H9 (cell line): ENCODE data around the gene COA1. TPM values are rescaled to one million over a fixed set of nuclear protein-coding genes. Genes with fewer than 3 reads are reported as not detected.

Experiments
- DNase-seq: peaks from one replicate; pipeline ENCODE4 v3.0.0-alpha.2; 2017
- H2AFZ ChIP-seq: one replicate; pipeline ENCODE4 v1.6.1; 2013; ENCODE audit warnings: mild to moderate bottlenecking, low read length, control low read depth, moderate library complexity
- H2AK5ac ChIP-seq: 2 replicates; pipeline ENCODE4 v1.6.1; 2013; ENCODE audit warnings: low read length, control low read depth, mixed read lengths; ENCODE audit not compliant: insufficient read length
- H2BK120ac ChIP-seq: one replicate; pipeline ENCODE4 v1.6.1; 2013; ENCODE audit warnings: low read depth, mild to moderate bottlenecking, low read length, control low read depth, inconsistent platforms; ENCODE audit not compliant: poor library complexity, severe bottlenecking
- H2BK12ac ChIP-seq: 2 replicates; pipeline ENCODE4 v1.6.1; 2013; ENCODE audit warnings: low read length, control low read depth, mixed read lengths, low read depth; ENCODE audit not compliant: insufficient read length
- H2BK15ac ChIP-seq: 2 replicates; pipeline ENCODE4 v1.6.1; 2013; ENCODE audit warnings: low read depth, low read length, control low read depth
- H2BK20ac ChIP-seq: one replicate; pipeline ENCODE4 v1.6.1; 2013; ENCODE audit warnings: low read depth, mild to moderate bottlenecking, low read length, control low read depth, inconsistent platforms; ENCODE audit not compliant: poor library complexity, severe bottlenecking
- H2BK5ac ChIP-seq: 2 replicates; pipeline ENCODE4 v1.6.1; 2013; ENCODE audit warnings: low read length, control low read depth, mixed read lengths; ENCODE audit not compliant: insufficient read length
- H3K14ac ChIP-seq: 2 replicates; pipeline ENCODE4 v1.6.1; 2013; ENCODE audit warnings: low read length, control low read depth; ENCODE audit not compliant: insufficient read depth
- H3K18ac ChIP-seq: 2 replicates; pipeline ENCODE4 v1.6.1; 2013; ENCODE audit warnings: low read depth, mild to moderate bottlenecking, mixed read lengths, low read length, control low read depth; ENCODE audit not compliant: insufficient read length
- H3K23ac ChIP-seq: 2 replicates; pipeline ENCODE4 v1.6.1; 2013; ENCODE audit warnings: low read length, control low read depth, mixed read lengths, low read depth; ENCODE audit not compliant: insufficient read length
- H3K23me2 ChIP-seq: 2 replicates; pipeline ENCODE4 v1.6.1; 2013; ENCODE audit warnings: low read depth, mild to moderate bottlenecking, mixed read lengths, low read length, control low read depth; ENCODE audit not compliant: insufficient read length, poor library complexity, severe bottlenecking
- H3K27ac ChIP-seq: 2 replicates; pipeline ENCODE4 v1.5.1; 2013; ENCODE audit warnings: low read length, control low read depth, mixed read lengths, low read depth; ENCODE audit not compliant: insufficient read length
- H3K27me3 ChIP-seq: 2 replicates; pipeline ENCODE4 v1.6.1; 2013; ENCODE audit warnings: low read length, control low read depth, inconsistent platforms; ENCODE audit not compliant: insufficient read depth
- H3K4ac ChIP-seq: 2 replicates; pipeline ENCODE4 v1.6.1; 2013; ENCODE audit warnings: low read depth, mild to moderate bottlenecking, control low read depth, inconsistent platforms, low read length, moderate library complexity
- H3K4me1 ChIP-seq: 2 replicates; pipeline ENCODE4 v1.6.1; 2013; ENCODE audit warnings: low read length, control low read depth, inconsistent platforms; ENCODE audit not compliant: insufficient read depth
- H3K4me2 ChIP-seq: 2 replicates; pipeline ENCODE4 v1.6.1; 2013; ENCODE audit warnings: low read length, control low read depth, mixed read lengths; ENCODE audit not compliant: insufficient read length, insufficient read depth
- H3K56ac ChIP-seq: 2 replicates; pipeline ENCODE4 v1.6.1; 2013; ENCODE audit warnings: low read depth, mild to moderate bottlenecking, mixed read lengths, low read length, control low read depth; ENCODE audit not compliant: insufficient read length
- H3K79me1 ChIP-seq: 2 replicates; pipeline ENCODE4 v1.6.1; 2013; ENCODE audit warnings: low read depth, mild to moderate bottlenecking, moderate library complexity, low read length, control low read depth, inconsistent platforms; ENCODE audit not compliant: insufficient read depth, poor library complexity, severe bottlenecking
- H3K79me2 ChIP-seq: 2 replicates; pipeline ENCODE4 v1.6.1; 2013; ENCODE audit warnings: low read length, control low read depth, inconsistent platforms; ENCODE audit not compliant: insufficient read depth
- H3K9ac ChIP-seq: 2 replicates; pipeline ENCODE4 v1.6.1; 2013; ENCODE audit warnings: low read length, control low read depth, mixed read lengths; ENCODE audit not compliant: insufficient read length; ENCODE audit errors: extremely low read depth
- H3K9me3 ChIP-seq: one replicate; pipeline ENCODE4 v1.6.1; 2013; ENCODE audit warnings: low read depth, low read length, inconsistent platforms; ENCODE audit not compliant: control insufficient read depth
- H3T11ph ChIP-seq: one replicate; pipeline ENCODE4 v1.6.1; 2013; ENCODE audit warnings: mild to moderate bottlenecking, low read length, control low read depth, inconsistent platforms
- H4K20me1 ChIP-seq: one replicate; pipeline ENCODE4 v1.6.1; 2013; ENCODE audit not compliant: control insufficient read depth, insufficient read length, insufficient read depth
- H4K5ac ChIP-seq: 2 replicates; pipeline ENCODE4 v1.6.1; 2013; ENCODE audit warnings: low read depth, mild to moderate bottlenecking, mixed read lengths, low read length, control low read depth; ENCODE audit not compliant: insufficient read length
- H4K8ac ChIP-seq: replicated peaks from 2 replicates; pipeline ENCODE4 v1.6.1; 2013; ENCODE audit warnings: low read length, control low read depth, mixed read lengths, low read depth; ENCODE audit not compliant: insufficient read length
- H4K91ac ChIP-seq: 2 replicates; pipeline ENCODE4 v1.6.1; 2013; ENCODE audit warnings: low read depth, mild to moderate bottlenecking, moderate library complexity, mixed read lengths, low read length, control low read depth; ENCODE audit not compliant: insufficient read length
- H3K27ac Mint-ChIP-seq, 3 experiments: 2 replicates in 2 of 3; 3 replicates in 1 of 3; pipeline ENCODE4 v1.8.0; 2020 to 2021; ENCODE audit warnings: mixed read lengths in 3 of 3, mild to moderate bottlenecking in 1 of 3, moderate library complexity in 1 of 3
- H3K27me3 Mint-ChIP-seq: 2 replicates; pipeline ENCODE4 v1.8.0; 2021; ENCODE audit warnings: low read depth, mild to moderate bottlenecking, moderate library complexity, mixed read lengths
- H3K36me3 Mint-ChIP-seq, 3 experiments: 2 replicates in 2 of 3; 3 replicates in 1 of 3; pipeline ENCODE4 v1.8.0; 2020 to 2021; ENCODE audit warnings: low read depth in 3 of 3, mixed read lengths in 3 of 3; ENCODE audit not compliant: insufficient read depth in 1 of 3
- H3K4me1 Mint-ChIP-seq, 2 experiments: 2 replicates each; pipeline ENCODE4 v1.8.0; 2020; ENCODE audit warnings: mixed read lengths in 2 of 2
- H3K4me3 Mint-ChIP-seq, 2 experiments: 2 replicates in 1 of 2; 3 replicates in 1 of 2; pipeline ENCODE4 v1.8.0; 2020 to 2021; ENCODE audit warnings: mild to moderate bottlenecking in 2 of 2, mixed read lengths in 2 of 2, moderate library complexity in 1 of 2
- H3K9me3 Mint-ChIP-seq, 2 experiments: 2 replicates in 1 of 2; 3 replicates in 1 of 2; pipeline ENCODE4 v1.8.0; 2020; ENCODE audit warnings: mild to moderate bottlenecking in 2 of 2, mixed read lengths in 2 of 2, moderate library complexity in 1 of 2
- WGBS: extraction: QIAGEN DNeasy Blood & Tissue Kit; methylation state at CpG from one replicate; pipeline ENCODE4 v1.1.7; 2013; ENCODE audit warnings: missing lambda C conversion rate, low lambda C conversion rate, mixed read lengths; ENCODE audit not compliant: insufficient read length; ENCODE audit errors: extremely low coverage; 5-methylcytosine and 5-hydroxymethylcytosine counted together
- total RNA-seq: library from RNA; stranded (reverse); gene quantifications from 2 replicates; pipeline ENCODE4 v1.2.1, GENCODE V29; 2021
- TF ChIP-seq, protein P1 (sequence below): fragments of 200-600 bp; sonication (generic); conservative IDR thresholded peaks from 3 replicates; pipeline ENCODE4 v1.8.0; 2021; ENCODE audit warnings: antibody characterized with exemption, mild to moderate bottlenecking

Gene COA1
- total RNA-seq, 1 experiment from 2014 or later = 138 TPM

DNA sequence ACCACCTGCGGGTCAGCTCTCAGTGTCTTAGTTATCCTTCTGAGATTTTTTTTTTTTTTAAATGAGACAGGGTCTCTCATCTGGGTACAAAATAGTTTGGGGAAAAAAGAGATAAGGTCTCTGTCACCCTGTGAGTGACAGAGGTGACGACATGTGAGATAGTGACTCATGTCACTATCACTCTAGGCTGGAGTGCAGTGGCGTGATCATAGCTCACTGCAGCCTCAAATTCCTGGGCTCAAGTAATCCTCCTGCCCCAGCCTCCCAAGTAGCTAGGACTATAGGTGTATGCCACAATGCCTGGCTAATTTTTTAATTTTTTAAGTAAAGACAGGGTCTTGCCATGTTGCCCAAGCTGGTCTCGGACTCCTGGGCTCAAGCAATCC, 39.6 kb upstream of the COA1 start:
- Histone ChIP-seq H3K23ac (no peak overlapping the region), H2BK15ac (no peak overlapping the region), H3K23me2 (no peaks in the 10 kb centered on the region), H3K56ac (no peak overlapping the region), H2BK20ac (no peak overlapping the region), H3T11ph (no peak overlapping the region), H2BK5ac (no peak overlapping the region), H2AK5ac (no peak overlapping the region), H4K8ac (no peak overlapping the region), H3K18ac (no peak overlapping the region), H3K27ac (no peak overlapping the region), H2BK12ac (no peak overlapping the region), H3K79me1 (no peaks in the 10 kb centered on the region), H3K4me1 (peaks cover 2% of the 10 kb centered on the region; the same call in 1 of the 2 replicates), H3K4me2 (no peak overlapping the region), H2AFZ (no peak overlapping the region), H3K4ac (no peak overlapping the region), H3K9me3 (no peaks in the 10 kb centered on the region), H2BK120ac (no peak overlapping the region), H4K91ac (no peak overlapping the region), H3K14ac (no peak overlapping the region), H3K27me3 (no peaks in the 10 kb centered on the region), H4K5ac (no peak overlapping the region), H3K9ac (no peak overlapping the region), H4K20me1 (no peaks in the 10 kb centered on the region), H3K79me2 (0 out of 2 replicates have a peak, but pooled peaks cover 1% of the 10 kb centered on the region)
- DNase-seq = no peak
- peaks cover 4 to 8% of the 10 kb centered on the region in 2 experiments; a peak in 3 of 5 replicates for H3K9me3 Mint-ChIP-seq
- peaks cover 9 to 18% (median 10%) of the 10 kb centered on the region in 3 experiments; a peak in 6 of 7 replicates for H3K36me3 Mint-ChIP-seq
- WGBS = no CpG with 5 or more reads among the region's 4 CpGs
- H3K27ac Mint-ChIP-seq = no peak overlapping the region
- no peak overlapping the region for H3K4me3 Mint-ChIP-seq
- H3K4me1 Mint-ChIP-seq = peaks cover 11 to 23% of the 10 kb centered on the region in 2 experiments
- H3K27me3 Mint-ChIP-seq = no peaks in the 10 kb centered on the region; the same call in 1 of the 2 replicates
- TF ChIP-seq, protein P1, sequence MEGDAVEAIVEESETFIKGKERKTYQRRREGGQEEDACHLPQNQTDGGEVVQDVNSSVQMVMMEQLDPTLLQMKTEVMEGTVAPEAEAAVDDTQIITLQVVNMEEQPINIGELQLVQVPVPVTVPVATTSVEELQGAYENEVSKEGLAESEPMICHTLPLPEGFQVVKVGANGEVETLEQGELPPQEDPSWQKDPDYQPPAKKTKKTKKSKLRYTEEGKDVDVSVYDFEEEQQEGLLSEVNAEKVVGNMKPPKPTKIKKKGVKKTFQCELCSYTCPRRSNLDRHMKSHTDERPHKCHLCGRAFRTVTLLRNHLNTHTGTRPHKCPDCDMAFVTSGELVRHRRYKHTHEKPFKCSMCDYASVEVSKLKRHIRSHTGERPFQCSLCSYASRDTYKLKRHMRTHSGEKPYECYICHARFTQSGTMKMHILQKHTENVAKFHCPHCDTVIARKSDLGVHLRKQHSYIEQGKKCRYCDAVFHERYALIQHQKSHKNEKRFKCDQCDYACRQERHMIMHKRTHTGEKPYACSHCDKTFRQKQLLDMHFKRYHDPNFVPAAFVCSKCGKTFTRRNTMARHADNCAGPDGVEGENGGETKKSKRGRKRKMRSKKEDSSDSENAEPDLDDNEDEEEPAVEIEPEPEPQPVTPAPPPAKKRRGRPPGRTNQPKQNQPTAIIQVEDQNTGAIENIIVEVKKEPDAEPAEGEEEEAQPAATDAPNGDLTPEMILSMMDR = no peak
